ENCODE measurements around the gene APOL3. TPM values are rescaled to one million over a fixed set of nuclear protein-coding genes. Genes with fewer than 3 reads are reported as not detected.

The APOL3 gene
- total RNA-seq (2013; cell fraction: nucleolus; rRNA removed), result 65.5 and 77.0 TPM in 2 replicates
- 66.8 and 66.9 TPM in 2 replicates for total RNA-seq (2014; rRNA removed)
- total RNA-seq (2014; rRNA removed; fragmentation: Illumina TruSeq; extraction: Trizol), result 51.7 and 53.4 TPM in 2 replicates
- total RNA-seq (2021), result 50.6 and 56.9 TPM in 2 replicates
- 23.9 TPM for polyA plus RNA-seq (2011; ENCODE audit: low read depth)
- polyA plus RNA-seq (2011; rRNA removed), result 48.6 and 52.4 TPM in 2 replicates
- 58.4 and 58.6 TPM in 2 replicates for polyA plus RNA-seq (2011; cell fraction: cytosol; rRNA removed)
- polyA plus RNA-seq (2011; cell fraction: nucleus; rRNA removed), result 53.1 and 75.8 TPM in 2 replicates
- polyA plus RNA-seq (2012), result 27.5 and 31.6 TPM in 2 replicates
- 62.4 and 63.1 TPM in 2 replicates for polyA plus RNA-seq (2014; fragmentation: Illumina TruSeq; extraction: Trizol)
- 10 to 100 TPM in 1 of 2 experiments, 1 to 10 TPM in 1; 6.9 to 33.7 TPM for polyA plus RNA-seq (2014; fragmentation: Nextera tagmentation; extraction: Ambion mirVana)
- 42.9 and 44.5 TPM in 2 replicates for polyA plus RNA-seq (2014; rRNA removed)
- polyA plus RNA-seq (2016; fragmentation: Nextera tagmentation; extraction: Ambion mirVana), result 10 to 100 TPM; 21.1 to 23.3 TPM
- polyA minus RNA-seq (2011; rRNA and poly(A)+ RNA removed), result 72.4 and 88.2 TPM in 2 replicates
- 19.2 and 22.1 TPM in 2 replicates for polyA minus RNA-seq (2011; cell fraction: cytosol; rRNA and poly(A)+ RNA removed)
- polyA minus RNA-seq (2011; cell fraction: nucleus; rRNA and poly(A)+ RNA removed), result 28.0 and 35.9 TPM in 2 replicates
- percentile 84 among the genes with signal in this experiment for Bru-seq, nascent RNA
- BruChase-seq, experiment 1, labeled RNA remaining after a 6-hour chase, result percentile 78 among the genes with signal in this experiment
- BruChase-seq, experiment 2, labeled RNA remaining after a 2-hour chase, result percentile 80 among the genes with signal in this experiment
- long read RNA-seq, experiment 1, transcript APOL3-205 (4 exons, 2,214 nt), result major isoform, 11 of 25 reads
- long read RNA-seq, experiment 1, partial matches to known transcripts, result 0 of 25 reads
- long read RNA-seq, experiment 1, other reads (novel, unspliced or antisense), result 7 of 25 reads
- long read RNA-seq, experiment 2, transcript APOL3-205 (4 exons, 2,214 nt), result major isoform, 59 of 129 reads
- long read RNA-seq, experiment 2, transcript APOL3-206 (5 exons, 2,327 nt), result minor isoform, 9 of 129 reads
- long read RNA-seq, experiment 2, transcript APOL3-201 (3 exons, 2,117 nt), result minor isoform, 7 of 129 reads
- long read RNA-seq, experiment 2, transcript APOL3-209 (4 exons, 2,443 nt), result minor isoform, 23 of 129 reads
- long read RNA-seq, experiment 2, partial matches to known transcripts, result 8 of 129 reads
- long read RNA-seq, experiment 2, other reads (novel, unspliced or antisense), result 23 of 129 reads

- DNase-seq (ENCODE audit: low read depth, low spot score) (peak; percentile 60), FAIRE-seq (peak; percentile 64), ATAC-seq (peak; percentile 46)
- Histone ChIP-seq H3K79me2 (ENCODE audit: control insufficient read depth, insufficient read depth, low read length) (peaks cover 51% of the 10 kb centered on the region), H3K4me2 (ENCODE audit: control insufficient read depth, insufficient read depth) (peak within 1 kb of the TSS; percentile 99), H3K4me1 (ENCODE audit: control insufficient read depth, insufficient read depth, low read length) (peaks cover 67% of the 10 kb centered on the region), H3K9ac (ENCODE audit: control insufficient read depth, insufficient read depth, low read length) (peak within 1 kb of the TSS; percentile 91), H2AFZ (ENCODE audit: control insufficient read depth, low read depth, low read length) (peak within 1 kb of the TSS; percentile 67), H3K36me3 (ENCODE audit: control insufficient read depth in 2 of 2, insufficient read depth in 2 of 2, low read length in 1 of 2) (no peaks in the 10 kb centered on the region), H3K4me3 (peak within 1 kb of the TSS; percentile 79), H3K9me3 (replicated peaks; ENCODE audit: control insufficient read depth, insufficient read depth, low read length) (no peaks in the 10 kb centered on the region), H3K27me3 (replicated peaks in 1 of 2; ENCODE audit: control insufficient read depth in 2 of 2, insufficient read depth in 2 of 2, low read length in 1 of 2) (no peaks in the 10 kb centered on the region), H4K20me1 (ENCODE audit: control insufficient read depth, insufficient read depth) (no peaks in the 10 kb centered on the region), H3K27ac (ENCODE audit: control insufficient read depth, insufficient read depth) (peak within 1 kb of the TSS; percentile 94)
- in situ Hi-C loops (cut with MboI) (no loop called here), intact Hi-C loops (cut with micrococcal nuclease; ENCODE audit: unreplicated experiment) (no loop called here)
- BruUV-seq (replicated peaks), result no TSS peak
- WGBS (ENCODE audit: insufficient coverage, insufficient replicate concordance, low lambda C conversion rate, missing lambda C conversion rate), result 0% methylated on average over 3 of the region's 3 CpGs
- POLR2A ChIA-PET, result interaction anchor here (0.7 to 1.8 kb wide), 8 partner anchors 9 to 241 kb away, joined by 3 to 6 read pairs (median 4); no protein-coding TSS in a partner anchor
- RAD21 ChIA-PET (ENCODE audit: unreplicated experiment), result interaction anchor here (0.9 to 7.4 kb wide), 6 partner anchors 19 to 89 kb away, joined by 3 to 71 read pairs (median 4); partner anchors contain the start of gene APOL2
- CTCF ChIA-PET, result interaction anchor here (0.6 to 11.9 kb wide), 6 partner anchors 8 to 326 kb away, joined by 3 to 150 read pairs (median 3); no protein-coding TSS in a partner anchor
- SMC1A ChIA-PET (ENCODE audit: uncharacterized antibody, unreplicated experiment), result interaction anchor here (0.8 to 10.7 kb wide), 6 partner anchors 9 to 762 kb away, joined by 3 to 154 read pairs (median 4); partner anchors contain the start of gene APOL2
- TF ChIP-seq NFIC (IDR thresholded peaks at IDR 0.05; ENCODE audit: low read depth, low read length) (no peak), RFX5 (IDR thresholded peaks at IDR 0.05; ENCODE audit: low read depth, low read length) (no peak), CREB1 (IDR thresholded peaks at IDR 0.05; ENCODE audit: low read depth) (no peak), SIN3A (IDR thresholded peaks at IDR 0.05; ENCODE audit: low read depth, low read length) (no peak), CBX5 (IDR thresholded peaks at IDR 0.05; ENCODE audit: low read depth) (no peak), ELK1 (IDR thresholded peaks at IDR 0.05; ENCODE audit: low read depth, low read length) (no peak), ZNF592 (IDR thresholded peaks at IDR 0.05) (no peak), ZNF217 (IDR thresholded peaks at IDR 0.05) (no peak), SREBF1 (IDR thresholded peaks at IDR 0.05; ENCODE audit: low read length) (no peak), NR2C1 (IDR thresholded peaks at IDR 0.05) (no peak), KDM1A (IDR thresholded peaks at IDR 0.05; ENCODE audit: borderline replicate concordance) (no peak), MTA3 (IDR thresholded peaks at IDR 0.05; ENCODE audit: borderline replicate concordance, low read length) (0 out of 2 replicates have a peak, but pooled peaks have one; percentile 11), ZZZ3 (IDR thresholded peaks at IDR 0.05; ENCODE audit: control insufficient read depth, insufficient read length, low read depth) (no peak), PAX8 (IDR thresholded peaks at IDR 0.05) (no peak)
Measured at GRCh38 chr22:36160499-36160942, at the start of gene APOL3. Gene APOL3 (minus strand): TSS chr22:36160755. CDS start chr22:36149055, 11,700 bp downstream.
